Loucy (cell line): ENCODE results near the gene HIVEP2.

Experiments
- CTCF ChIP-seq: fragments of 200-600 bp; sonication (generic); conservative IDR thresholded peaks from 2 replicates; pipeline ENCODE4 v1.5.1; 2014; ENCODE audit warnings: mild to moderate bottlenecking, antibody characterized with exemption, low read length
- EZH2phosphoT487 ChIP-seq: fragments of 200-600 bp; IDR thresholded peaks from 2 replicates; pipeline ENCODE4 v1.6.1; 2018; ENCODE audit warnings: antibody characterized with exemption, mild to moderate bottlenecking, moderate library complexity, borderline replicate concordance

DNA sequence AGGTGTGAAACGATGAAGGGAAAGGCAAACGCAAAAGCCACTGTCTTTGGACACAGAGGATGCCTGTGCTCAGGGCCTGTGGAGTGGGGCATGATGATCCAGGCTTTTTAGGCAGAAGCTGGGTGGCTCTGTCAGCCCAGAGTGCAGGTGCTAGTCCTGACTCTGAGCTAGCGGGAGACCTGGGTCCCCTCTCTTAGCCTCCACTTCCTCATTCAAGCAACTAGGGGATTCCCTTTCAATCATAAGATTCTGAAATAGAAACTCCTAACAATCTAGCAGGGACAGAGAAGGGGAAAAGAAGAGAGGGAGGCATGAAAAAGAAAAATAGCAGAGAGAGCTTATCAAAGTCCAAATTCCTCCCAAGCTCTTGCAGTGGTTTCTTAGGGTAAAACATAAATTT is 7.6 kb upstream of the HIVEP2 start:
- TF ChIP-seq CTCF, result no peak
- TF ChIP-seq EZH2phosphoT487, result no peak
